Measurements from ENCODE around the gene DNAJA2. TPM values are rescaled to one million over a fixed set of nuclear protein-coding genes. Genes with fewer than 3 reads are reported as not detected.

Gene DNAJA2
- total and polyA plus RNA-seq, 2 of the 4 experiments (the other 2 are of a cell fraction): 18.6 to 53.9 TPM

DNA sequence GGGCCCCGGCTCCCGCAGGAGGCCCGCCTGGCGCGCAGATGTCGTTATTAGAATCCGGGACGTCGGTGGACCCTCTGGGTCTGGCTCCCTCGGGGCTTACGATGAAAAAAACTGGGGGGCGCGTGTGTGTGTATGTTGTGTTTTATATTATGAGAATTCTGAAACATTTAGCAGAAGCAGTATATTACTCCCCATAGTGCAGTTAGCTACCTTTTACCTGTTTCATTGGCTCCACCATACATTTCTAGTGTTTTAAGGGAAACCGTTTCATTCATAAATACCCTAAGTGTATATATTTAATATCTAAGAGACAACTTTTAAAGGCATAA is 486 bp upstream of the DNAJA2 start:
- Histone ChIP-seq H2BK15ac (ENCODE audit: low read depth, low read length) (no peak overlapping the region), H3K27ac (ENCODE audit: insufficient read depth, low read length) (peak overlapping the region; percentile 86), H2AFZ (replicated peaks; ENCODE audit: low read length, poor library complexity) (peak overlapping the region; percentile 99), H4K8ac (ENCODE audit: low read depth in 2 of 2, low read length in 2 of 2) (peak overlapping the region; percentile 93 to 100), H3K18ac (ENCODE audit: low read depth, low read length) (no peak overlapping the region; the same call in 1 of the 2 replicates), H3K36me3 (ENCODE audit: control insufficient read depth, insufficient read depth, low read length) (peaks cover 11% of the 10 kb centered on the region), H3K56ac (ENCODE audit: extremely low read depth, insufficient read depth, low read length) (peak overlapping the region; percentile 80; the same call in 1 of the 2 replicates), H4K91ac (ENCODE audit: insufficient read depth, low read depth, low read length) (no peak overlapping the region; the same call in 1 of the 2 replicates), H3K4me3 (ENCODE audit: insufficient read depth, low read depth, low read length) (peak overlapping the region; percentile 91), H3K27me3 (ENCODE audit: control insufficient read depth, insufficient read depth, low read length) (no peaks in the 10 kb centered on the region), H2BK120ac (ENCODE audit: low read depth, low read length) (no peak overlapping the region), H3K4me1 (ENCODE audit: control insufficient read depth, insufficient read depth, low read length) (peaks cover 8% of the 10 kb centered on the region), H2BK20ac (ENCODE audit: low read depth, low read length) (no peak overlapping the region), H4K5ac (ENCODE audit: low read depth, low read length) (peak overlapping the region; percentile 97), H3K9ac (ENCODE audit: low read depth, low read length) (peak overlapping the region; percentile 87), H3K4me2 (ENCODE audit: low read depth, low read length) (peak overlapping the region; percentile 95), H3K9me1 (ENCODE audit: insufficient read depth, low read length) (peaks cover 7% of the 10 kb centered on the region), H2AK5ac (ENCODE audit: low read depth, low read length) (no peak overlapping the region), H4K20me1 (ENCODE audit: insufficient read depth, low read length) (peaks cover 27% of the 10 kb centered on the region), H2AK9ac (replicated peaks; ENCODE audit: low read depth, low read length, poor library complexity) (peak overlapping the region; percentile 90), H3K9me3 (ENCODE audit: control insufficient read depth, insufficient read depth, low read length) (no peaks in the 10 kb centered on the region), H3K23ac (ENCODE audit: low read depth, low read length) (no peak overlapping the region), H3K14ac (replicated peaks; ENCODE audit: low read depth, low read length) (0 out of 2 replicates have a peak overlapping the region, but pooled peaks have one; percentile 98), H3K4ac (ENCODE audit: low read depth, low read length) (peak overlapping the region; percentile 96), H2BK5ac (ENCODE audit: low read depth, low read length, poor library complexity, severe bottlenecking) (peak overlapping the region; percentile 78), H3K79me1 (ENCODE audit: low read depth in 1 of 2, low read length in 2 of 2) (peaks cover 9 to 31% of the 10 kb centered on the region in 2 experiments)
- dilution Hi-C loops (cut with HindIII; ENCODE audit: low sequenced_read_pairs, unreplicated experiment) (no loop called here), in situ Hi-C loops (cut with MboI; ENCODE audit: low sequenced_read_pairs) (no loop called here), intact Hi-C loops (cut with micrococcal nuclease) (no loop called here)
- DNase-seq (no peak), ATAC-seq (ENCODE audit: low read depth) (no peak)
- TF ChIP-seq, protein P1, sequence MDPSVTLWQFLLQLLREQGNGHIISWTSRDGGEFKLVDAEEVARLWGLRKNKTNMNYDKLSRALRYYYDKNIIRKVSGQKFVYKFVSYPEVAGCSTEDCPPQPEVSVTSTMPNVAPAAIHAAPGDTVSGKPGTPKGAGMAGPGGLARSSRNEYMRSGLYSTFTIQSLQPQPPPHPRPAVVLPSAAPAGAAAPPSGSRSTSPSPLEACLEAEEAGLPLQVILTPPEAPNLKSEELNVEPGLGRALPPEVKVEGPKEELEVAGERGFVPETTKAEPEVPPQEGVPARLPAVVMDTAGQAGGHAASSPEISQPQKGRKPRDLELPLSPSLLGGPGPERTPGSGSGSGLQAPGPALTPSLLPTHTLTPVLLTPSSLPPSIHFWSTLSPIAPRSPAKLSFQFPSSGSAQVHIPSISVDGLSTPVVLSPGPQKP (IDR thresholded peaks at IDR 0.05; ENCODE audit: borderline replicate concordance, low read depth, low read length): no peak
- TF ChIP-seq NFE2L2 (IDR thresholded peaks at IDR 0.05; ENCODE audit: low read depth, low read length) (no peak), RAD21 (IDR thresholded peaks at IDR 0.05; ENCODE audit: low read length) (no peak), RFX5 (IDR thresholded peaks at IDR 0.05; ENCODE audit: low read depth, low read length) (no peak), FOS (IDR thresholded peaks at IDR 0.05; ENCODE audit: low read depth, low read length) (no peak), RCOR1 (IDR thresholded peaks at IDR 0.05; ENCODE audit: insufficient replicate concordance, low read length) (no peak), POLR2A (IDR thresholded peaks at IDR 0.05; ENCODE audit: low read depth, low read length) (no peak), CHD1 (IDR thresholded peaks at IDR 0.05; ENCODE audit: low read depth, low read length) (no peak), MAFK (IDR thresholded peaks at IDR 0.05; ENCODE audit: low read depth, low read length) (no peak), CEBPB (IDR thresholded peaks at IDR 0.05; ENCODE audit: low read depth, low read length) (no peak)
- no CpG with 5 or more reads among the region's 14 CpGs for WGBS, 2 experiments (ENCODE audit: extremely low coverage in 2 of 2, insufficient read length in 1 of 2)
- TSS peak; percentile 68 for BruUV-seq (replicated peaks)
- ChIA-PET CTCF (no interaction called here), POLR2A (ENCODE audit: unreplicated experiment) (interaction anchor here (0.7 kb wide), 1 partner anchor 830 kb away, joined by 4 read pairs; no protein-coding TSS in a partner anchor)
